ENCODE results near the gene PACRG.

Gene PACRG

GRCh38 chr6:163187606-163188005 is 459.8 kb downstream of the PACRG start:
- DNase-seq (ENCODE audit: low read depth) = no peak
- H3K4me3 ChIP-seq (ENCODE audit: low read depth, low read length) = no peak overlapping the region
- no peak for TF ChIP-seq CTCF (conservative IDR thresholded peaks at IDR 0.05; ENCODE audit: low read depth, low read length)

GRCh38 chr6:163188746-163189145 is 461.0 kb downstream of the PACRG start:
- no peak for TF ChIP-seq CTCF (conservative IDR thresholded peaks at IDR 0.05; ENCODE audit: low read depth, low read length)
- DNase-seq (ENCODE audit: low read depth) = no peak
- H3K4me3 ChIP-seq (ENCODE audit: low read depth, low read length) = no peak overlapping the region

DNA sequence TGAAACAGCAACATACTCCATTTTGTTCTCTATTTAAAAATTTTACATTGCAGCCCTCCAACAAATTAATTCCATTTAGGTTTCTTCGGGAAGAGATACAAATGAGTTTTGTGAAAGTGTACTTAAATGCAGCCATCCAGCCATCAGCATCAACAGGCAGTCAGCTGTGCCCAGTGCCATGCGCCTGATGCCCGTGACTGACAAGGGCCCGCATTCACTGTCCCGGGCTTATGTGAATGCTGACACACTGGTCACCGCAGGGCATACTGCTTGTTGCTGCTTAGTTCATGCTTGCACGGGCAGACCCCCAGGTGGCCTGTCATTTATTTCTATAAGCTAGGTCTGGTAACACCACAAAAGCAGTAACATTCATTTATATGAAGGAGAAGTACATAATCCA is 461.8 kb downstream of the PACRG start:
- no peak for DNase-seq (ENCODE audit: low read depth)
- no peak for TF ChIP-seq CTCF (conservative IDR thresholded peaks at IDR 0.05; ENCODE audit: low read depth, low read length)
- H3K4me3 ChIP-seq (ENCODE audit: low read depth, low read length) = no peak overlapping the region

DNA sequence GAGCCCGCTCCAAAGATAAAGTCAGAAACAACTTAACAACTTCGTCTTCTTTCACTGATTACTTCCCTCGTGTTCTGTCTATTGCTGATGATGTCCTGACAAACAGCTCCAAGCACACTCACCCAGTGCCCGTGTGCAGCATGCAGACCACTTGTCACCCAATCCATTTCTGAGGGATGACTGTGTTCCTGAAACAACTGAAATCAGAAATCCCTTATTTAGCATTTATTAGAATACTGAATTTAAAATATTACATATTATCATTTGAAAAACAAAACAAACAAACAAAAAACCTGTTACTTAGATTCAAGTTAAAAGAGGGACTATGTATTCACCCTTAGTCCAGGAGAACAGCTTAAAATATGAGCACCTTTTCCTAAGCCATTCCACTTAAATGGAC is 463.0 kb downstream of the PACRG start:
- no peak for TF ChIP-seq CTCF (conservative IDR thresholded peaks at IDR 0.05; ENCODE audit: low read depth, low read length)
- H3K4me3 ChIP-seq (ENCODE audit: low read depth, low read length) = no peak overlapping the region
- DNase-seq (ENCODE audit: low read depth) = no peak

DNA sequence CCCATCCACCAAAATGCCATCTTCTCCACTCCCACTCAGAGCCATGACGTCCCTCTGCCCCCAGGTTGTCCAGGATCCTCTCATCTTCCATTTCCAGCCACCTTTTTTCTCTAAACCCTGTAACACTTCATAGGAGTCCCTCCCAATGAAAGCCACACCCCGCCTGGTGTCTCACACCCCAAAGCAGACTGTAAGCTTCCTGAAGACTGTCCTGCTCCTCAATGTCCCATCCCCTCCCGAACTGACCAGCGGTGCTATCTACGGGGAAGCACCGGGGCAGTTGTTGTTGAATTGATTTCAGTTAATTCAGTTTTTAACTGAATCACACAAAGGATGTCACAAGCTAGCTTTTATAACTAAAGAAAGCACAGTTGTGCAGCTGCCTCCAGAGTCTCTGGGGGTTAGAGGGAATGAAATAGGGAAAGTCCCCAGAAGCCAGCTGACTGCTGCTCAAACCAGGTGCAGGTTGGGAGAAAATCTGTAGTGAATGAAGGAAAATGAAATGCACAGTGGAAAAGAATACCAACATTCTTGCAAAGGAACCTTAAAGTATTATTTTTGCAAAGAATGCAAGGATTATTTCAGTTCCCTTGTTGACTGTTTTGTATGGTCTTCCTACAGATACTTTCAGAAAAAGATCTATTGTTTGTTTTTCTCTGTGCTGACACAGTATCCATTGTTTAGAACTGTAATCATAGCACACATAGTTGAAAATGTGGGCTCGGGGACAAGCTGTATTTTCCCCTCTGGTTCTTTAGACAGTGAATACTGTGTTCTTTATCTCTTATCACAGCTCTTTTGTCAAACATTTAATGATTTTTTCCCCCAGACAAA is 464.1 kb downstream of the PACRG start:
- peak; percentile 12 for DNase-seq (ENCODE audit: low read depth)
- TF ChIP-seq CTCF (conservative IDR thresholded peaks at IDR 0.05; ENCODE audit: low read depth, low read length) = no peak
- H3K4me3 ChIP-seq (ENCODE audit: low read depth, low read length) = no peak overlapping the region

GRCh38 chr6:163192591-163192990 is 464.8 kb downstream of the PACRG start:
- no peak for TF ChIP-seq CTCF (conservative IDR thresholded peaks at IDR 0.05; ENCODE audit: low read depth, low read length)
- no peak overlapping the region for H3K4me3 ChIP-seq (ENCODE audit: low read depth, low read length)
- no peak for DNase-seq (ENCODE audit: low read depth)

GRCh38 chr6:163193326-163193725 is 465.6 kb downstream of the PACRG start:
- no peak overlapping the region for H3K4me3 ChIP-seq (ENCODE audit: low read depth, low read length)
- DNase-seq (ENCODE audit: low read depth) = no peak
- TF ChIP-seq CTCF (conservative IDR thresholded peaks at IDR 0.05; ENCODE audit: low read depth, low read length) = no peak

Measured in choroid plexus epithelial cell (primary cell).